Measurements from ENCODE around the gene FKBP6. TPM values are rescaled to one million over a fixed set of nuclear protein-coding genes. Genes with fewer than 3 reads are reported as not detected.
"Not testable (repeated sequence)": the region's sequence is repeated elsewhere in the genome, so short reads cannot be mapped to it uniquely, and the experiment has no call there.

FKBP6 gene
- total and polyA plus RNA-seq, 2 of the 13 experiments (the other 11 are each of a cell fraction or from before 2014, with no cell fraction given), result 0.07 to 0.20 TPM

- 0 out of 2 replicates have a peak, but pooled peaks have one; percentile 51 for TF ChIP-seq ERF (CRISPR knock-in tag; IDR thresholded peaks at IDR 0.05)
- not testable (repeated sequence) for TF ChIP-seq NONO (IDR thresholded peaks at IDR 0.05)
- peak; percentile 73 for TF ChIP-seq NONO (CRISPR knock-in tag; conservative IDR thresholded peaks at IDR 0.05)
- peak; percentile 24; the same call in 1 of the 2 replicates for TF ChIP-seq REPIN1 (CRISPR knock-in tag; IDR thresholded peaks at IDR 0.05; ENCODE audit: borderline replicate concordance, low read depth)
- TF ChIP-seq ZNF609 (CRISPR knock-in tag; IDR thresholded peaks at IDR 0.05; ENCODE audit: borderline replicate concordance), result peak; percentile 43; the same call in 1 of the 2 replicates
- peak; percentile 63 for TF ChIP-seq DR1 (CRISPR knock-in tag; IDR thresholded peaks at IDR 0.05)
- 0 out of 2 replicates have a peak, but pooled peaks have one; percentile 55 for TF ChIP-seq RERE (CRISPR knock-in tag; IDR thresholded peaks at IDR 0.05; ENCODE audit: low read depth)
- TF ChIP-seq PATZ1 (CRISPR knock-in tag; IDR thresholded peaks at IDR 0.05), result peak; percentile 97
- TF ChIP-seq KDM2A (CRISPR knock-in tag; IDR thresholded peaks at IDR 0.05; ENCODE audit: borderline replicate concordance, low read depth), result peak; percentile 52; the same call in 1 of the 2 replicates
- peak; percentile 51; the same call in 1 of the 2 replicates for TF ChIP-seq KAT8 (CRISPR knock-in tag; IDR thresholded peaks at IDR 0.05)
Observed at GRCh38 chr7:73325424-73325823, 2.5 kb upstream of the FKBP6 start (continued).

GRCh38 chr7:73327449-73327848, 512 bp upstream of the FKBP6 start:
- H3K79me2 ChIP-seq (ENCODE audit: insufficient read depth, low read length); DNase-seq (ENCODE audit: low spot score); BruUV-seq (replicated peaks); H3K36me3 ChIP-seq (replicated peaks in 1 of 2; ENCODE audit: control insufficient read depth in 1 of 2, insufficient read depth in 2 of 2, low read length in 2 of 2); intact Hi-C loops (cut with micrococcal nuclease; ENCODE audit: unreplicated experiment); CTCF ChIA-PET (ENCODE audit: low intra/inter-chr PET ratio, low total read pairs); in situ Hi-C loops (cut with HindIII; ENCODE audit: extremely low pct_ligation_motif_present, low pct_unique_long_range_greater_than_20kb); POLR2A ChIA-PET; ATAC-seq; H2AFZ ChIP-seq (ENCODE audit: low read length); H3K9ac ChIP-seq (ENCODE audit: insufficient read depth, low read depth, low read length); H3K4me2 ChIP-seq (ENCODE audit: low read depth, low read length); H3K27ac ChIP-seq (ENCODE audit: extremely low read length, insufficient read depth, low read length); H3K4me3 ChIP-seq (replicated peaks in 1 of 3; ENCODE audit: insufficient read depth in 1 of 3, low read depth in 2 of 3, low read length in 3 of 3); FAIRE-seq; H3K9me3 ChIP-seq (ENCODE audit: low read length); H4K20me1 ChIP-seq (ENCODE audit: insufficient read depth, low read length): not testable (repeated sequence)
- WGBS (ENCODE audit: low lambda C conversion rate), result 62% methylated on average over 10 of the region's 13 CpGs
- peaks cover 2 to 14% of the 10 kb centered on the region in 2 experiments; a peak in 2 of 5 replicates for H3K27me3 ChIP-seq (ENCODE audit: control insufficient read depth in 1 of 2, insufficient read depth in 2 of 2, low read length in 2 of 2)
- H3K4me1 ChIP-seq (ENCODE audit: insufficient read depth, low read length), result peaks cover 67% of the 10 kb centered on the region

All from HepG2 (cell line).